Head of caudate nucleus (tissue), 42 donors: Measurements from ENCODE around the gene ABRACL.
"Not testable (repeated sequence)": the region's sequence is repeated elsewhere in the genome, so short reads cannot be mapped to it uniquely, and the experiment has no call there.

Experiments used
- DNase-seq, 42 donors: peaks; one replicate each; pipeline versions ENCODE4 v3.0.0 to v3.0.0-alpha.2; 2020 to 2021; ENCODE audit warnings: mixed read lengths in 7 of 42
- intact Hi-C: fragments of 100-400 bp; cut with DNase I; formaldehyde crosslinking; loops from one replicate; pipeline ENCODE4 v1.15.0; 2022

Gene ABRACL

GRCh38 chr6:139028658-139029469 is at the start of gene ABRACL:
Gene ABRACL (plus strand): TSS chr6:139028745. CDS start chr6:139034161, 5,416 bp downstream.
- peak in 41 of 42 donors; percentile 41 to 85 (median 63) for DNase-seq
- intact Hi-C loops = no loop called here

GRCh38 chr6:138979365-138979764 is 49.2 kb upstream of the ABRACL start:
- intact Hi-C loops = no loop called here

GRCh38 chr6:138979813-138980668 is 48.5 kb upstream of the ABRACL start:
- DNase-seq = no peak
- intact Hi-C loops = no loop called here

More at GRCh38 chr6:138979365-138979764, 49.2 kb upstream of the ABRACL start:
- no peak for DNase-seq

- intact Hi-C loops = no loop called here
- DNase-seq = no peak
These were observed 47.1 kb upstream of the ABRACL start for GRCh38 chr6:138981416-138981815.

GRCh38 chr6:138986578-138986977 is 42.0 kb upstream of the ABRACL start:
- no peak for DNase-seq
- intact Hi-C loops = loop anchor here (5.0 kb wide), 1 partner anchor 169 kb away; no protein-coding TSS in a partner anchor

- peak in 23 of 42 donors; percentile 8 to 64 (median 32) for DNase-seq
- intact Hi-C loops = loop anchor here (5.0 kb wide), 1 partner anchor 170 kb away; no protein-coding TSS in a partner anchor
These were observed 41.4 kb upstream of the ABRACL start for GRCh38 chr6:138987080-138987642.

- peak; percentile 70 to 96 (median 92) for DNase-seq
- intact Hi-C loops = loop anchor here (5.0 kb wide), 1 partner anchor 171 kb away; no protein-coding TSS in a partner anchor
These were observed 40.7 kb upstream of the ABRACL start, which contains the start of gene REPS1 for GRCh38 chr6:138987643-138988468. Gene REPS1 (minus strand): TSS chr6:138988253. CDS start chr6:138987682, 571 bp downstream.

GRCh38 chr6:138988469-138988834 is 40.1 kb upstream of the ABRACL start:
- DNase-seq = peak in 1 of 42 donors; percentile 15
- intact Hi-C loops = loop anchor here (5.0 kb wide), 1 partner anchor 171 kb away; no protein-coding TSS in a partner anchor

GRCh38 chr6:138989098-138989983 is 39.2 kb upstream of the ABRACL start:
- intact Hi-C loops = loop anchor here (5.0 kb wide), 1 partner anchor 172 kb away; no protein-coding TSS in a partner anchor
- no peak for DNase-seq

GRCh38 chr6:138991206-138991605 is 37.3 kb upstream of the ABRACL start:
- intact Hi-C loops = no loop called here
- no peak for DNase-seq

- DNase-seq, intact Hi-C loops: not testable (repeated sequence)
These were observed 35.6 kb upstream of the ABRACL start for GRCh38 chr6:138992965-138993364.

GRCh38 chr6:138993410-138993809 is 35.1 kb upstream of the ABRACL start:
- intact Hi-C loops, DNase-seq: not testable (repeated sequence)

- no peak for DNase-seq
- intact Hi-C loops = no loop called here
These were observed 32.0 kb upstream of the ABRACL start for GRCh38 chr6:138996524-138996923.

- no peak for DNase-seq
- intact Hi-C loops = no loop called here
These were observed 31.4 kb upstream of the ABRACL start for GRCh38 chr6:138997136-138997535.

GRCh38 chr6:138999949-139000725 is 28.4 kb upstream of the ABRACL start:
- DNase-seq = peak in 1 of 42 donors; percentile 22
- intact Hi-C loops = no loop called here

GRCh38 chr6:139003751-139004150 is 24.8 kb upstream of the ABRACL start:
- intact Hi-C loops = no loop called here
- no peak for DNase-seq

- no peak for DNase-seq
- intact Hi-C loops = no loop called here
These were observed 22.1 kb upstream of the ABRACL start for GRCh38 chr6:139006477-139006876.
